Measurements from ENCODE around the gene EFHD2.
"Not testable (repeated sequence)": the region's sequence is repeated elsewhere in the genome, so short reads cannot be mapped to it uniquely, and the experiment has no call there.

- TF ChIP-seq, protein P1, sequence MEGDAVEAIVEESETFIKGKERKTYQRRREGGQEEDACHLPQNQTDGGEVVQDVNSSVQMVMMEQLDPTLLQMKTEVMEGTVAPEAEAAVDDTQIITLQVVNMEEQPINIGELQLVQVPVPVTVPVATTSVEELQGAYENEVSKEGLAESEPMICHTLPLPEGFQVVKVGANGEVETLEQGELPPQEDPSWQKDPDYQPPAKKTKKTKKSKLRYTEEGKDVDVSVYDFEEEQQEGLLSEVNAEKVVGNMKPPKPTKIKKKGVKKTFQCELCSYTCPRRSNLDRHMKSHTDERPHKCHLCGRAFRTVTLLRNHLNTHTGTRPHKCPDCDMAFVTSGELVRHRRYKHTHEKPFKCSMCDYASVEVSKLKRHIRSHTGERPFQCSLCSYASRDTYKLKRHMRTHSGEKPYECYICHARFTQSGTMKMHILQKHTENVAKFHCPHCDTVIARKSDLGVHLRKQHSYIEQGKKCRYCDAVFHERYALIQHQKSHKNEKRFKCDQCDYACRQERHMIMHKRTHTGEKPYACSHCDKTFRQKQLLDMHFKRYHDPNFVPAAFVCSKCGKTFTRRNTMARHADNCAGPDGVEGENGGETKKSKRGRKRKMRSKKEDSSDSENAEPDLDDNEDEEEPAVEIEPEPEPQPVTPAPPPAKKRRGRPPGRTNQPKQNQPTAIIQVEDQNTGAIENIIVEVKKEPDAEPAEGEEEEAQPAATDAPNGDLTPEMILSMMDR (IDR thresholded peaks at IDR 0.05), result not testable (repeated sequence)
- TF ChIP-seq POLR2A (IDR thresholded peaks at IDR 0.05), result not testable (repeated sequence)
These were observed 61.4 kb downstream of the EFHD2 start for GRCh38 chr1:15471067-15471466.

All from Peyer's patch (tissue), 4 donors.